Hepatocyte (in vitro differentiated cells): ENCODE measurements around the gene HOXC9. TPM values are rescaled to one million over a fixed set of nuclear protein-coding genes. Genes with fewer than 3 reads are reported as not detected.

ENCODE experiments used
- DNase-seq: peaks from one replicate; pipeline ENCODE4 v3.0.0-alpha.2; 2016; ENCODE audit warnings: low spot score
- H2AFZ ChIP-seq: fragments of 200-600 bp; sonication (generic); 2 replicates; pipeline ENCODE4 v1.6.0; 2016; ENCODE audit warnings: antibody characterized with exemption, mild to moderate bottlenecking
- H3K27ac ChIP-seq: fragments of 200-600 bp; sonication (generic); 2 replicates; pipeline ENCODE4 v1.5.1; 2016; ENCODE audit warnings: mild to moderate bottlenecking
- H3K27me3 ChIP-seq: fragments of 200-600 bp; sonication (generic); 2 replicates; pipeline ENCODE4 v1.6.1; 2016
- H3K36me3 ChIP-seq: fragments of 200-600 bp; sonication (generic); replicated peaks from 2 replicates; pipeline ENCODE4 v1.5.1; 2016; ENCODE audit warnings: low read depth; ENCODE audit not compliant: insufficient read depth
- H3K4me1 ChIP-seq: fragments of 200-600 bp; sonication (generic); 2 replicates; pipeline ENCODE4 v1.5.1; 2016; ENCODE audit warnings: mild to moderate bottlenecking, moderate library complexity; ENCODE audit not compliant: insufficient read depth
- H3K4me2 ChIP-seq: fragments of 200-600 bp; sonication (generic); 2 replicates; pipeline ENCODE4 v1.6.0; 2016
- H3K4me3 ChIP-seq: fragments of 200-600 bp; sonication (generic); 2 replicates; pipeline ENCODE4 v1.5.1; 2016; ENCODE audit warnings: mild to moderate bottlenecking
- H3K79me2 ChIP-seq: fragments of 200-600 bp; sonication (generic); 2 replicates; pipeline ENCODE4 v1.6.0; 2017; ENCODE audit warnings: mild to moderate bottlenecking
- H3K9me2 ChIP-seq: fragments of 200-600 bp; sonication (generic); replicated peaks from 2 replicates; pipeline ENCODE4 v1.6.0; 2017; ENCODE audit warnings: mild to moderate bottlenecking; ENCODE audit not compliant: insufficient read depth
- H3K9me3 ChIP-seq: fragments of 200-600 bp; sonication (generic); 2 replicates; pipeline ENCODE4 v1.5.1; 2016; ENCODE audit warnings: low read depth, mild to moderate bottlenecking
- H4K20me1 ChIP-seq: fragments of 200-600 bp; sonication (generic); 2 replicates; pipeline ENCODE4 v1.6.0; 2016; ENCODE audit warnings: mild to moderate bottlenecking; ENCODE audit not compliant: insufficient read depth, poor library complexity, severe bottlenecking
- EZH2 ChIP-seq: fragments of 200-600 bp; sonication (generic); IDR thresholded peaks from 2 replicates; pipeline ENCODE4 v1.6.1; 2016; ENCODE audit warnings: antibody characterized with exemption, mild to moderate bottlenecking, borderline replicate concordance
- EZH2phosphoT487 ChIP-seq: fragments of 200-600 bp; sonication (generic); IDR thresholded peaks from one replicate; pipeline ENCODE4 v1.6.1; 2018; ENCODE audit warnings: antibody characterized with exemption, mild to moderate bottlenecking, low read depth, moderate library complexity; ENCODE audit not compliant: unreplicated experiment, severe bottlenecking
- WGBS: methylation state at CpG from one replicate; pipeline ENCODE4 v1.1.6; 2016; ENCODE audit warnings: low lambda C conversion rate; ENCODE audit errors: missing lambda C conversion rate; 5-methylcytosine and 5-hydroxymethylcytosine counted together
- polyA plus RNA-seq: library from polyadenylated mRNA; unstranded; fragments of >200 nt; fragmentation: Nextera tagmentation; extraction: Ambion mirVana; gene quantifications from 2 replicates; pipeline ENCODE4 v1.2.1, GENCODE V29; 2016
- total RNA-seq: library from RNA; depleted of rRNA; stranded (reverse); fragments of >200 nt; gene quantifications from 2 replicates; pipeline ENCODE4 v1.2.3, GENCODE V29; 2014
- TF ChIP-seq, protein P1 (sequence below): fragments of 200-600 bp; sonication (generic); IDR thresholded peaks from 2 replicates; pipeline ENCODE4 v1.5.1; 2016; ENCODE audit warnings: antibody characterized with exemption, mild to moderate bottlenecking; ENCODE audit not compliant: poor library complexity

HOXC9 gene
- total and polyA plus RNA-seq, 2 experiments from 2014 or later = 0.10 to 4.1 TPM

DNA sequence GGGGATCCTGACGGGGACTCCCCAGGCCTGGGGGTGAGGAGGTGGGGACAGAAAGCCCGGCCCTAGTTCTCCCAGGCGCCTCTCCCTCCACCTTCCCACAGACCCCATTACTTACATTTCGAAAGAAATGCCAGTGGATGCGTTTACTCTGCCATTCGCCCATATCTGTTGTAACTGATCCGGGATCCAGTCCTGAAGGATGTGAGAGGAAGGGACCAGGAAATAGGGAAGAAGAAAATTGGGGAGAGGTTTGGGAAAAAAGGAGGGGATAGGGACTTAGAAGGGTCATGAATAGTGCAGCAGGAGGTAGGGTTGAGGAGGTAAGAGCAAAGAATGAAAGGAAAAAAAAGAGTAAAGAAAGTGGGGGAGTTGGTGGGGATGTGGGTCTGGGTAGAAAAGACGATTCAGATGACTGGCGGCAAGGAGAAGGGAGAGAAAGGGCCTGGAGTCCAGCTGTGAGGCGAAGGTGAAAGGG lies 44.1 kb upstream of the HOXC9 start:
- H3K27me3 ChIP-seq = peaks cover 100% of the 10 kb centered on the region
- TF ChIP-seq, protein P1, sequence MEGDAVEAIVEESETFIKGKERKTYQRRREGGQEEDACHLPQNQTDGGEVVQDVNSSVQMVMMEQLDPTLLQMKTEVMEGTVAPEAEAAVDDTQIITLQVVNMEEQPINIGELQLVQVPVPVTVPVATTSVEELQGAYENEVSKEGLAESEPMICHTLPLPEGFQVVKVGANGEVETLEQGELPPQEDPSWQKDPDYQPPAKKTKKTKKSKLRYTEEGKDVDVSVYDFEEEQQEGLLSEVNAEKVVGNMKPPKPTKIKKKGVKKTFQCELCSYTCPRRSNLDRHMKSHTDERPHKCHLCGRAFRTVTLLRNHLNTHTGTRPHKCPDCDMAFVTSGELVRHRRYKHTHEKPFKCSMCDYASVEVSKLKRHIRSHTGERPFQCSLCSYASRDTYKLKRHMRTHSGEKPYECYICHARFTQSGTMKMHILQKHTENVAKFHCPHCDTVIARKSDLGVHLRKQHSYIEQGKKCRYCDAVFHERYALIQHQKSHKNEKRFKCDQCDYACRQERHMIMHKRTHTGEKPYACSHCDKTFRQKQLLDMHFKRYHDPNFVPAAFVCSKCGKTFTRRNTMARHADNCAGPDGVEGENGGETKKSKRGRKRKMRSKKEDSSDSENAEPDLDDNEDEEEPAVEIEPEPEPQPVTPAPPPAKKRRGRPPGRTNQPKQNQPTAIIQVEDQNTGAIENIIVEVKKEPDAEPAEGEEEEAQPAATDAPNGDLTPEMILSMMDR = no peak
- TF ChIP-seq EZH2 = peak; percentile 84
- no peak overlapping the region for H3K4me2 ChIP-seq
- H2AFZ ChIP-seq = peak overlapping the region; percentile 40
- no peaks in the 10 kb centered on the region for H3K79me2 ChIP-seq
- WGBS = 18% methylated on average over 10 of the region's 10 CpGs
- H3K4me1 ChIP-seq = no peaks in the 10 kb centered on the region
- no peak overlapping the region for H3K4me3 ChIP-seq
- H3K27ac ChIP-seq = no peak overlapping the region
- no peaks in the 10 kb centered on the region for H3K9me2 ChIP-seq
- H3K9me3 ChIP-seq = no peaks in the 10 kb centered on the region
- H3K36me3 ChIP-seq = no peaks in the 10 kb centered on the region
- no peaks in the 10 kb centered on the region for H4K20me1 ChIP-seq
- no peak for DNase-seq

DNA sequence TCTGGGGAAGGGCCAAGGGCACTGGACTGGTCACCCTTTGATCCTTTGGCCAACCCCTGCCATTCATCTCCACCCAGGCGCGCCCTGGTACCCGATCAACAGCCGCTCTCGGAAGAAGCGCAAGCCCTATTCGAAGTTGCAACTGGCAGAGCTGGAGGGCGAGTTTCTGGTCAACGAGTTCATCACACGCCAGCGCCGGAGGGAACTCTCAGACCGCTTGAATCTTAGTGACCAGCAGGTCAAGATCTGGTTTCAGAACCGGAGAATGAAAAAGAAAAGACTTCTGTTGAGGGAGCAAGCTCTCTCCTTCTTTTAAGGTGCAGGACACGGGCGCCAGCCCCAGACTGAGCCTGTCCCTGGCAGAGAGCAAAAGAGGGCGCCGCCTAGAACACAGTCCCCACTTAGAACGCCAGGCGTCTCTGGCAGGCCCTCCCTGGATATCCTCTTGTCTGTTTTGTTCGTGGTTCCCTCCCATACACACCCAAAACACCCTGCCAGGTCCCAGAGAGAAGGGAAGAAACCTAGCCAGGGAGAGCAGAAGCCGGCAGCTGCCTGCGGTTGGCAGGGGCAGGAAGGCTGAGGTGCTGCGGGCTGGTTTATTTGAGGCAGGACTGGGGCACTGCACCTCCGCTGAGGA lies 43.6 kb upstream of the HOXC9 start:
- Histone ChIP-seq H3K4me3 (no peak overlapping the region), H3K9me3 (no peaks in the 10 kb centered on the region), H3K36me3 (no peaks in the 10 kb centered on the region), H2AFZ (no peak overlapping the region), H3K9me2 (no peaks in the 10 kb centered on the region), H3K79me2 (no peaks in the 10 kb centered on the region), H3K4me1 (no peaks in the 10 kb centered on the region), H3K4me2 (no peak overlapping the region), H3K27ac (no peak overlapping the region), H3K27me3 (peaks cover 100% of the 10 kb centered on the region), H4K20me1 (no peaks in the 10 kb centered on the region)
- WGBS = 24% methylated on average over 25 of the region's 25 CpGs
- DNase-seq = no peak
- TF ChIP-seq EZH2phosphoT487 = peak; percentile 66
- TF ChIP-seq, protein P1 = no peak
- TF ChIP-seq EZH2 = no peak

DNA sequence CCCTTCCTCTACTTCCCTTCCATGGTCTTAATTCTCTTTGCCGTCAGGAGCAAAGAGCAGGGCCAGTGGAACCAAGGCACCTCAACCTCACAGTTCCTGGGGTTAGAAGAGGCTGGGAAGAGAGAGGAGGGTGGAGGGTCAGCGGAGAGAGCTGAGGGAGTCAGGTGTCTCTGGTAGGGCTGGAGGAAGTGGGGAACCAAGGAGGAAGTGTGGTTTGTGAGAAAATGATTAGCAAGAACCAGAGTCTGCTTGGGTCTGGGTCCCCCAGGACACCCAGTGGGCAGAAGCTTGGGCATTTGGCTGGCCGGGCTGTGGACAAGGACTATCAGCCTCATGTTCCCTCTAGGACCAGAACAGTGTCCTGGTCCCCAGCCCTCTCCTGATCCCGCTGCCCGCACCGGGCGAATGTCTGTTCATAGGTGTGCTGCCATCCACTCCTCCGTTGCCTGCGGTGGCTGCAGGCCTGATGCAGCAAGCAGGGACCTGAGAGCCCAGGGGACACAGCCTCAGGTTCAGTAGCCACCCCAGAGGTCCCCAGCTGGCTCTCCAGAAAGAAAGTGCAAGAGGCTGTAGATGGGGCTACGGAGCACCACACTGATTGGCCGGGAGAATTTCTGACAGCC lies 42.9 kb upstream of the HOXC9 start:
- no peak overlapping the region for H3K4me2 ChIP-seq
- H3K27me3 ChIP-seq = peaks cover 100% of the 10 kb centered on the region
- TF ChIP-seq EZH2 = no peak
- no peaks in the 10 kb centered on the region for H3K36me3 ChIP-seq
- no peaks in the 10 kb centered on the region for H3K79me2 ChIP-seq
- H3K4me1 ChIP-seq = no peaks in the 10 kb centered on the region
- no peak overlapping the region for H2AFZ ChIP-seq
- H3K9me2 ChIP-seq = no peaks in the 10 kb centered on the region
- no peak for DNase-seq
- H3K4me3 ChIP-seq = no peak overlapping the region
- 35% methylated on average over 11 of the region's 11 CpGs for WGBS
- H4K20me1 ChIP-seq = no peaks in the 10 kb centered on the region
- H3K9me3 ChIP-seq = no peaks in the 10 kb centered on the region
- H3K27ac ChIP-seq = no peak overlapping the region

DNA sequence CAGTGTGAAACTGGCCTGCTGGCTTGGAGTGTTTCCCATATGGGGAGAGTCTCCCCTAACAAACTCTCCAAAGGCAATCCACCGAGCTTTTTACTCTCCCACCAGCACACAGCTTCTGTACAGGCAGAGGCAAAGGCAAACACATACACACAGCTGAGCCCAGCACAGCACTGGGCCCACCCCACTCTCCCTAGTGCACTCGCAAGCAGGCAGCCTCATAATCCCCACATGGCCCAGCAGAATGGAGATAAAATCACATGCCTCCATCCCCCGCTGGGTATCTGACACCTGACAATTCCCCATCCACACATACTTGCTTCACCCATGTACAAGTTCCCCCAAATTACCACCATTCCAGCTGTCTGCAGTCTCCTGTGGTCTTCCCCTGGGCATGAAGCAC lies 41.8 kb upstream of the HOXC9 start:
- H3K36me3 ChIP-seq = no peaks in the 10 kb centered on the region
- no peaks in the 10 kb centered on the region for H3K9me2 ChIP-seq
- no peak for DNase-seq

More for the DNA sequence above, 41.8 kb upstream of the HOXC9 start:
- no peaks in the 10 kb centered on the region for H3K79me2 ChIP-seq
- peaks cover 100% of the 10 kb centered on the region for H3K27me3 ChIP-seq
- WGBS = 48% methylated on average over 3 of the region's 3 CpGs
- no peaks in the 10 kb centered on the region for H3K4me1 ChIP-seq
- H4K20me1 ChIP-seq = no peaks in the 10 kb centered on the region
- H3K27ac ChIP-seq = no peak overlapping the region
- no peak overlapping the region for H2AFZ ChIP-seq
- TF ChIP-seq, protein P1 = no peak
- no peak for TF ChIP-seq EZH2phosphoT487
- no peak for TF ChIP-seq EZH2
- no peaks in the 10 kb centered on the region for H3K9me3 ChIP-seq
- no peak overlapping the region for H3K4me2 ChIP-seq
- no peak overlapping the region for H3K4me3 ChIP-seq
